ENCODE results near the gene ACYP2.

The ACYP2 gene

DNA sequence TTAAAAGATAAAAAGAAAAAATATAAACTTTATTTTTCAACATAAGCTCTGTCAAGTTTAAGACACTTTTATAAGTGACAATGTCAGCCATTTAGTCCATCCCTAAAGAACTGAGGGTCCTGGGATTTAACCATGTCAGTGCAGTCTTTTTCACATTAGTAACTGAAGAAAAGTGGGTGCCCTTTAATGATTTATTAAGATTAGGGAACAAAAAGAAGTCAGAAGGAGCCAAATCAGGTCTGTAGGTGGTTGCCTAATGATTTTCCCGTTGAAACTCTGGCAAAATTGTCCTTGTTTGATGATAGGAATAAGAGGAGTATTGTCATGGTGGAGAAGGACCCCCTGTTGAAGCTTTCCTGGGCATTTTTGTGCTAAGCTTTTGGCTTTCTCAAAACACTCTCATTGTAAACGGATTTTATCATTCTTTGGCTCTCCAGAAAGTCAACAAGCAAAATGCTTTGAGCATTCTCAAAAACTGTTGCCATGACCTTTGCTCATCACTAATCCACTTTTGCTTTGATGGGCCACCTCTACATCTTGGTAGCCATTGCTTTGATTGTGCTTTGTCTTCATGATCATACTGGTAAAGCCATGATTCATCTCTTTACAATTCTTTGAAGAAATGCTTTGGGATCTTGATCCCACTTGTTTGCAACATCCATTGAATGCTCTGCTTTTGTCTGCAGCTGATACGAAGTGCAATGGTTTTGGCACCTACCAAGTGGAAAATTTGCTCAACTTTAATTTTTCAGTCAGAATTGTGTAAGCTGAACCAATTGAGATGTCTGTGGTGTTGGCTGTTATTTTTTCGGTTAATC is 118.6 kb downstream of the ACYP2 start:
- no peaks in the 10 kb centered on the region for H3K9me2 ChIP-seq (replicated peaks; ENCODE audit: insufficient read depth, low read length)
- no peak overlapping the region for H2AFZ ChIP-seq (ENCODE audit: low read depth, low read length, severe bottlenecking)
- TF ChIP-seq CTCF (IDR thresholded peaks at IDR 0.05; ENCODE audit: insufficient read depth, low read length, poor library complexity, severe bottlenecking), result no peak
- no peaks in the 10 kb centered on the region for H4K20me1 ChIP-seq (ENCODE audit: low read depth, low read length)
- H3K36me3 ChIP-seq (ENCODE audit: low read length), result no peaks in the 10 kb centered on the region
- H3K4me2 ChIP-seq (ENCODE audit: low read depth, low read length, poor library complexity, severe bottlenecking), result no peak overlapping the region
- no peak overlapping the region for H3K27ac ChIP-seq (ENCODE audit: low read depth, low read length)
- H3K79me2 ChIP-seq (ENCODE audit: insufficient read depth, low read length), result no peaks in the 10 kb centered on the region
- no peak overlapping the region for H3K4me3 ChIP-seq (ENCODE audit: insufficient read depth, low read length, poor library complexity, severe bottlenecking)
- H3K9me3 ChIP-seq (ENCODE audit: insufficient read depth, low read length), result peaks cover 3% of the 10 kb centered on the region; the same call in 1 of the 2 replicates
- H3K9ac ChIP-seq (ENCODE audit: low read length), result no peak overlapping the region
- no peaks in the 10 kb centered on the region for H3K27me3 ChIP-seq (ENCODE audit: low read length)
- no peaks in the 10 kb centered on the region for H3F3A ChIP-seq (ENCODE audit: insufficient read depth)

- H2AFZ ChIP-seq (ENCODE audit: low read depth, low read length, severe bottlenecking), result no peak overlapping the region
- H4K20me1 ChIP-seq (ENCODE audit: low read depth, low read length), result no peaks in the 10 kb centered on the region
- no peaks in the 10 kb centered on the region for H3K36me3 ChIP-seq (ENCODE audit: low read length)
- no peaks in the 10 kb centered on the region for H3F3A ChIP-seq (ENCODE audit: insufficient read depth)
- H3K9me2 ChIP-seq (replicated peaks; ENCODE audit: insufficient read depth, low read length), result no peaks in the 10 kb centered on the region
- H3K4me3 ChIP-seq (ENCODE audit: insufficient read depth, low read length, poor library complexity, severe bottlenecking), result no peak overlapping the region
- no peak for TF ChIP-seq EZH2phosphoT487 (conservative IDR thresholded peaks at IDR 0.05; ENCODE audit: low read length)
- no peak for TF ChIP-seq CTCF (IDR thresholded peaks at IDR 0.05; ENCODE audit: insufficient read depth, low read length, poor library complexity, severe bottlenecking)
- no peaks in the 10 kb centered on the region for H3K9me3 ChIP-seq (ENCODE audit: insufficient read depth, low read length)
- H3K9ac ChIP-seq (ENCODE audit: low read length), result no peak overlapping the region
- H3K27ac ChIP-seq (ENCODE audit: low read depth, low read length), result no peak overlapping the region
- H3K27me3 ChIP-seq (ENCODE audit: low read length), result no peaks in the 10 kb centered on the region
- no peaks in the 10 kb centered on the region for H3K79me2 ChIP-seq (ENCODE audit: insufficient read depth, low read length)
- no peak overlapping the region for H3K4me2 ChIP-seq (ENCODE audit: low read depth, low read length, poor library complexity, severe bottlenecking)
Observed at GRCh38 chr2:54237428-54237827, 122.0 kb downstream of the ACYP2 start.

GRCh38 chr2:54239427-54239826 is 124.0 kb downstream of the ACYP2 start:
- Histone ChIP-seq H3K79me2 (ENCODE audit: insufficient read depth, low read length) (no peaks in the 10 kb centered on the region), H3F3A (ENCODE audit: insufficient read depth) (no peaks in the 10 kb centered on the region), H4K20me1 (ENCODE audit: low read depth, low read length) (no peaks in the 10 kb centered on the region), H3K4me3 (ENCODE audit: insufficient read depth, low read length, poor library complexity, severe bottlenecking) (no peak overlapping the region), H3K9me3 (ENCODE audit: insufficient read depth, low read length) (no peaks in the 10 kb centered on the region), H2AFZ (ENCODE audit: low read depth, low read length, severe bottlenecking) (no peak overlapping the region), H3K27me3 (ENCODE audit: low read length) (no peaks in the 10 kb centered on the region), H3K36me3 (ENCODE audit: low read length) (no peaks in the 10 kb centered on the region), H3K4me2 (ENCODE audit: low read depth, low read length, poor library complexity, severe bottlenecking) (no peak overlapping the region), H3K27ac (ENCODE audit: low read depth, low read length) (no peak overlapping the region), H3K9ac (ENCODE audit: low read length) (no peak overlapping the region), H3K9me2 (replicated peaks; ENCODE audit: insufficient read depth, low read length) (no peaks in the 10 kb centered on the region)
- no peak for TF ChIP-seq EZH2phosphoT487 (conservative IDR thresholded peaks at IDR 0.05; ENCODE audit: low read length)
- TF ChIP-seq CTCF (IDR thresholded peaks at IDR 0.05; ENCODE audit: insufficient read depth, low read length, poor library complexity, severe bottlenecking), result no peak
